ENCODE measurements around the gene MRPS27.

The MRPS27 gene

DNA sequence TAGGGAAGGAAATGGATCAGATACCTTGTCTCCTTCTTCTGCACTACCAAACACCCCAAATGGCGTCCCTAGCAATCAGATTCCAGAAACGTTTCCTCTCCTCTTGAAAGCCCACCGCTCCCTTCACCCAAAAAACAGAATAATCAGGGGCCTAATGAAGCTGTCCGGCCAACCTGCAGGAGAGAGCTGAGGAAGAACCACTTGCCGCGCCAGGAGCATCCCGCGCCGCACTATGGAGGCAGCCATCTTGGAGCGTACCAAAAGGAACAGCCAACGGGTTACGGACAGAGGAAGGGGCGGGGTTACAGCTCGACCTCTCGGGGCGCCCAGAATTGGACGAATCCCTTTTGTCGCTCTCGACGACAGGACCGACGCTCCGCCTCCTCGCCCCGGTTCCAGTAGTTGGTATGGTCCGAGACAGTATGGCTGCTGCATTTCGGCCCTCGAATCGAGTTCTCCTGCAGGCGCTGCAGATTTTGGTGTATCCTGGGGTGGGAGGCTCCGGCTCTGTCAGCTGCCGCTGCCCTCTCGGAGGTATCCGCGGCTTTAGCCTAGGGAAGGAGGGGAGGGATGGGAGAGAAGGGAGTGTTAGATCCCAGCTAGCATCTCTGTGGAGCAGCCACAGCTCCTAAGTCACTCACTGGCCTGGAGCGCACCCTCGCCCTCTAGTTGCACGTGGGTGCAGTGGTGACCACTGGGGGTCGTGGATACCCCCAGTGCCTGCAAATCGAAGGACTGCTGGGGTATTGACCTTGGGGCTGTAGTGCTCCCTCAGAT lies at the start of gene MRPS27, which contains the start of gene PTCD2:
Gene MRPS27 (minus strand): TSS at position 265 of the 777 bp plus-strand sequence. CDS start 19 bp downstream, at position 246.
Gene PTCD2 (plus strand): TSS at position 398 of the 777 bp plus-strand sequence. CDS start 10 bp downstream, at position 408.
- TF ChIP-seq, protein P1, sequence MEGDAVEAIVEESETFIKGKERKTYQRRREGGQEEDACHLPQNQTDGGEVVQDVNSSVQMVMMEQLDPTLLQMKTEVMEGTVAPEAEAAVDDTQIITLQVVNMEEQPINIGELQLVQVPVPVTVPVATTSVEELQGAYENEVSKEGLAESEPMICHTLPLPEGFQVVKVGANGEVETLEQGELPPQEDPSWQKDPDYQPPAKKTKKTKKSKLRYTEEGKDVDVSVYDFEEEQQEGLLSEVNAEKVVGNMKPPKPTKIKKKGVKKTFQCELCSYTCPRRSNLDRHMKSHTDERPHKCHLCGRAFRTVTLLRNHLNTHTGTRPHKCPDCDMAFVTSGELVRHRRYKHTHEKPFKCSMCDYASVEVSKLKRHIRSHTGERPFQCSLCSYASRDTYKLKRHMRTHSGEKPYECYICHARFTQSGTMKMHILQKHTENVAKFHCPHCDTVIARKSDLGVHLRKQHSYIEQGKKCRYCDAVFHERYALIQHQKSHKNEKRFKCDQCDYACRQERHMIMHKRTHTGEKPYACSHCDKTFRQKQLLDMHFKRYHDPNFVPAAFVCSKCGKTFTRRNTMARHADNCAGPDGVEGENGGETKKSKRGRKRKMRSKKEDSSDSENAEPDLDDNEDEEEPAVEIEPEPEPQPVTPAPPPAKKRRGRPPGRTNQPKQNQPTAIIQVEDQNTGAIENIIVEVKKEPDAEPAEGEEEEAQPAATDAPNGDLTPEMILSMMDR (IDR thresholded peaks at IDR 0.05; ENCODE audit: insufficient read depth, low read depth, low read length, missing control alignments): no peak
- peak within 1 kb of the TSS; percentile 98 for H3K4me3 ChIP-seq (ENCODE audit: low read length)
- DNase-seq (ENCODE audit: low read depth): peak; percentile 99

DNA sequence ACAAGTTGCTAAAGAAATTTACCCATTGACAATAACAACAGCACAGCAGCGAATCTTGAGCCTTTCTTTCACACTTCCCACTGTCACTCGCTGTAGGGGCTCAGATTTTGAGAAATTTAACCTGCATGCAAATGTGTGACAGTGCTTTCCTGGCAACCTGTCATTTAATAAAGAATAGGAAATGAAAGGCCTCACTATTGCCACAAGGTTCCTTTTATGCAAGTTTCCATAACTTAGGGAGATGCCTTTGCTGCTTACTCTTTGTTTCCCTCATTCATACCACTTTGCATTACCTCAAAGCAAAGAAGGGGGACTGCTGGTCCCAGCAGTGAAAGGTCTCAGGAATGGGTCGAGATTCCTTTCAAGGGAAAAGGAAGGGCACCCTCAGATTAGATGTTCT lies 49.7 kb upstream of the MRPS27 start:
- no peak for DNase-seq (ENCODE audit: low read depth)
- TF ChIP-seq, protein P1 (IDR thresholded peaks at IDR 0.05; ENCODE audit: insufficient read depth, low read depth, low read length, missing control alignments): no peak
- H3K4me3 ChIP-seq (ENCODE audit: low read length): no peak overlapping the region

DNA sequence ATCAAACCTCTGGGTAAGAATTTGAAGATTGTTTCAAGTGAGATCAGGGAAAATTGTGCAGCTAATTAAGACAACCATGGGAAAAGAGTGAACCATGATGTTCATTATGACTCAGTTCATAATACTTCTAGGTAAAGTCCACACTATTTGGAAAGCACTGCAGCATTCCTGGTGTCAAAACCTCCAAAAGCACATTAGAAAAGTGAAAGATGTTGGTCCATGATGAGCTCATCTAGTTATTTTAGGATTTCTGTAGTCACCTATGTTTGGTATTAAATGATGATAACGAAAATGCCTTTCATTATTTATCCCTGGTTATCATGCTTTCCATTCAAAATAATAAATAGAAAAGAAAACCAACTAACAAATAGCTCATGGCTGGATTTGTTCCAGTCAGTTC lies 49.3 kb upstream of the MRPS27 start:
- H3K4me3 ChIP-seq (ENCODE audit: low read length): no peak overlapping the region
- DNase-seq (ENCODE audit: low read depth): no peak
- TF ChIP-seq, protein P1 (IDR thresholded peaks at IDR 0.05; ENCODE audit: insufficient read depth, low read depth, low read length, missing control alignments): no peak

DNA sequence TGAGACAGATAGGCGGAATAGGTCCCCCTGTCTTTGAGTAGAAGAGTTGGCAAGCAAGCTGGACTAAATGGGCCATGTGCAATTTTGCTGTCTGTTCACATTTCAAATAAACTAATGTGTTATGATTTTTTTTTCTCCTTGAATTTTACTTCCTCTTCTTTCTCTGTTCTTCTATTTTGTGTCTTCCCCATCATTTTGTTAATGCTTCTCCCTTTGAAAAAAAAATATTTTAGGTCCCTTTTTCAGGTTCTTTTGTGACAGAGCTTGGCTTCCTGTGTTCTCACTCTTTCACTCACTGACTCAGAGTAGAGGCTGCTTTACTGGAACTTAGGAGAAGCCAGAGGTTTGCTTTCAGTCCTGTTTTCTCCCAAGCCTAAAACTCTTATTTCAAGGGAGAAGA lies 48.2 kb upstream of the MRPS27 start:
- H3K4me3 ChIP-seq (ENCODE audit: low read length): no peak overlapping the region
- TF ChIP-seq, protein P1 (IDR thresholded peaks at IDR 0.05; ENCODE audit: insufficient read depth, low read depth, low read length, missing control alignments): no peak
- DNase-seq (ENCODE audit: low read depth): peak; percentile 23

DNA sequence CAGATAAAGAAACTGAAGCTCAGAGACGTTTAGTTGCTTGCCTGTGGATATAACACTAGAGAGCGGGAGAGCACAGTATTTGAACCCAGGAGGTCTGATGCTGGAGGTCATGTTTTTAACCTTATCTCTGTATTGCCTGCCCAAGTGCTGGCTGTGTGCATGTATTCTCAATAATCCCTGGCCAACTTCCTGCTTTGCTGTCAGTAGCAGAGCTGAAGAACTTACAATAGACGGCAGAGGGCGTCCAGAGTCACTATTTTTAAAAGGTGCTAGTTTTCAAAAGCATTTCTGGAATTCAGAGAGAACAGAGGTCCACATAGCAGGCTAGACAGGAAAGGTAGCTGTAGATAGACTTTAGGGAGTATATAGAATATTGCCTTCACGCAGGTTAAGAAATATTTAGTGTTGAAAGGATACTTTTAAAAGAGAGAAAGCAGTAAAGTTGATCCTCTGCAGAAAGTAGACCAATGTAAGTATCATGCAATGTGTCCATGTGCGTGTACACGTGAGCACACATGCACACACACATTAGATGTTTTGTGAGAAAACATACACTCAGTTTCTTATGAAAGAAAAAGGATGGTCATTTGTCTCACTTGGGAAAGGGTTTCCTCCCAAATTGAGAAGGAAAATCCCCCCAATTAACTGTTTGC lies 46.4 kb upstream of the MRPS27 start:
- H3K4me3 ChIP-seq (ENCODE audit: low read length): no peak overlapping the region
- peak; percentile 81 for DNase-seq (ENCODE audit: low read depth)
- TF ChIP-seq, protein P1 (IDR thresholded peaks at IDR 0.05; ENCODE audit: insufficient read depth, low read depth, low read length, missing control alignments): peak; percentile 89

DNA sequence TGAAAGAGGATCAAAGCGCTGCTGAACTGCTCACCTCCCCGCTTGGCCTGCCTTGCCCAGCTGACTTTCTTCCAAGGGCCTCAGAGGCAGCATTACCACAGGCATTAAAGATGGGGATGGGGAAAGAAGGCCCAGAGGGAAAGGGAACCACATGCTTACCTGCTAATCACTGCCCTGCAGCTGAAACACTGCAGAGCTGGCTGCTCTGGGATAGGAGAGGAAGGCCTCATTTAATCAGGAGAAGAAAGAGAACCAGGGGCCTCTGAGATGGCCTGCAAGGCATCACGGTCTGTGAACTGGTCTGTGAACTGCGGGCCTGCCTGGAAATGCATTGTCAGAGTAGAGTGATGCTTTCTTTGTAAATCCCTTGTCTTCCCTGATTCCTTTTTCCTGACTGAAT lies 44.9 kb upstream of the MRPS27 start:
- no peak overlapping the region for H3K4me3 ChIP-seq (ENCODE audit: low read length)
- DNase-seq (ENCODE audit: low read depth): no peak
- TF ChIP-seq, protein P1 (IDR thresholded peaks at IDR 0.05; ENCODE audit: insufficient read depth, low read depth, low read length, missing control alignments): no peak
